Activated CD8-positive, alpha-beta memory T cell treated with anti-CD3 and anti-CD28 coated beads for 48 hours (primary cell): ENCODE measurements around the gene FNDC3A.

Experiments
- DNase-seq, 3 experiments: peaks; one replicate each; pipeline ENCODE4 v3.0.0-alpha.2; 2020; ENCODE audit warnings: low read depth in 2 of 3, low spot score in 2 of 3

FNDC3A gene

GRCh38 chr13:49213997-49214916 lies 238.5 kb downstream of the FNDC3A start:
- no peak for DNase-seq

GRCh38 chr13:49214917-49215376 lies 239.2 kb downstream of the FNDC3A start:
- DNase-seq: no peak

GRCh38 chr13:49216334-49216733 lies 240.6 kb downstream of the FNDC3A start:
- no peak for DNase-seq

- DNase-seq: no peak
Observed at GRCh38 chr13:49217962-49218492, 242.3 kb downstream of the FNDC3A start.

GRCh38 chr13:49218493-49219051 lies 242.9 kb downstream of the FNDC3A start:
- DNase-seq: no peak

- no peak for DNase-seq
Observed at GRCh38 chr13:49219647-49220035, 243.9 kb downstream of the FNDC3A start.

- no peak for DNase-seq
Observed at GRCh38 chr13:49220036-49220855, 244.5 kb downstream of the FNDC3A start, which contains the start of gene MLNR. MLNR (plus strand) TSS chr13:49220338; CDS start chr13:49220338, 0 bp downstream.

GRCh38 chr13:49220856-49221589 lies 245.3 kb downstream of the FNDC3A start:
- no peak for DNase-seq

- DNase-seq: no peak
Observed at GRCh38 chr13:49221590-49221965, 245.9 kb downstream of the FNDC3A start.

- DNase-seq: no peak
Observed at GRCh38 chr13:49225223-49226042, 249.7 kb downstream of the FNDC3A start.

GRCh38 chr13:49226613-49227012 lies 250.9 kb downstream of the FNDC3A start:
- no peak for DNase-seq

GRCh38 chr13:49234741-49235140 lies 259.0 kb downstream of the FNDC3A start:
- DNase-seq: no peak

- DNase-seq: no peak
Observed at GRCh38 chr13:49235856-49236431, 260.2 kb downstream of the FNDC3A start.

- DNase-seq: no peak
Observed at GRCh38 chr13:49238621-49239020, 262.9 kb downstream of the FNDC3A start.

GRCh38 chr13:49240017-49240416 lies 264.3 kb downstream of the FNDC3A start:
- no peak for DNase-seq

GRCh38 chr13:49241296-49241695 lies 265.6 kb downstream of the FNDC3A start:
- DNase-seq: no peak

GRCh38 chr13:49245101-49245500 lies 269.4 kb downstream of the FNDC3A start:
- DNase-seq: no peak

- DNase-seq: no peak
Observed at GRCh38 chr13:49246850-49247642, 271.3 kb downstream of the FNDC3A start.
